GM21717 (cell line): ENCODE data around the gene CD34.
A peak's percentile ranks its signal among the peaks of the same experiment; 100 is the strongest.
"Not testable (repeated sequence)": the region's sequence is repeated elsewhere in the genome, so short reads cannot be mapped to it uniquely, and the experiment has no call there.

Experiments used
- ATAC-seq: cut with Tn5 transposase; IDR thresholded peaks from one replicate; pipeline ENCODE4 v1.9.1; 2021; ENCODE audit warnings: mild to moderate bottlenecking, moderate library complexity; ENCODE audit not compliant: unreplicated experiment

CD34 gene

DNA sequence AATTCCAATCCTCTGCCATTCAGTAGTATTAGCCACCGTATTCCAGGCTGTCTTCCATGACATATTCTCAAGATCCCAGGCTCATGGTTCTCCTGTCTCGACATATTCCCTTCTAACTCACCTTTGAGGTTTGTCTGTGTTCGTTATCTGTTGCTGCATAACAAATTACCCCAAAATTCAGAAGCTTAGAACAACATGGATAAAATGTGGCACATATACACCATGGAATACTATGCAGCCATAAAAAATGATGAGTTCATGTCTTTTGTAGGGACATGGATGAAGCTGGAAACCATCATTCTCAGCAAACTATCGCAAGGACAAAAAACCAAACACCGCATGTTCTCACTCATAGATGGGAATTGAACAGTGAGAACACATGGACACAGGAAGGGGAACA, 33.0 kb downstream of the CD34 start:
- not testable (repeated sequence) for ATAC-seq

DNA sequence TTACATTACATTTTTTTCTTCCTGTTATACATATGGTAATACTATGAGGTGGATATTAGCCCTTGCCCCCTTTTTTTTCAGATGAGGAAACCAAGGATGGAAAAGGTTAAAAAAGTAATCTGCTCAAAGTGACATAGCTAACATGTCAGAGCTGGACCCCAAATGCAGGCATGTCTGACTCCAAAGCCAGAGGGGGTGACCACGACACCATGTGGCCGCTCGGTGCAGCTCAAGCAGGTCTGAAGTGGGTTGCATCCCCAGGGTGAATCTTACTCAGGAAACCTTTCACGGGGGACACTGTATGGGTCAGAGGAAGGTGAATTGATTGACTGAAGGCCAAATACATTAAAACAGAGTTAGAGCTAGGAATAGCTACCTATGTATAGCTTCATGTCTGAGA, 34.8 kb downstream of the CD34 start:
- ATAC-seq = no peak

DNA sequence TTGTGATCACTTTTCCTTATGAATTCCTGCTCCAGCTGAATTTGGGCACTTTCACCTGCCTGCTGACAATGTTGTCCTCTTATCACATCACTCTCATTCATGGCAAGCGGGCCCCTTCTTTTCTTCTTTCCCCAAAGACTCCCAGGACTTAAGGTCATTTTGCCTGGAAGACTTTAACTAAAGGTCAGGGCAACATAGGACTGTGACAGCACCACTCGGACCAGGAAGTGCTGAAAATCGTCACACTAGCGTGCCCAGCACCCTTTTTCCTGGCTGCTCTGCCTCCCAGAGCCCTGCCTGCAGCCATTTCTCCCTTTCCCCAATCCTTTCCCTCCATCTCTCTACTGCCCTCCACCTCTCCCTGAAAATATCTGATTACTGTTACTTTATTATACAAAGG, 35.4 kb downstream of the CD34 start:
- no peak for ATAC-seq

DNA sequence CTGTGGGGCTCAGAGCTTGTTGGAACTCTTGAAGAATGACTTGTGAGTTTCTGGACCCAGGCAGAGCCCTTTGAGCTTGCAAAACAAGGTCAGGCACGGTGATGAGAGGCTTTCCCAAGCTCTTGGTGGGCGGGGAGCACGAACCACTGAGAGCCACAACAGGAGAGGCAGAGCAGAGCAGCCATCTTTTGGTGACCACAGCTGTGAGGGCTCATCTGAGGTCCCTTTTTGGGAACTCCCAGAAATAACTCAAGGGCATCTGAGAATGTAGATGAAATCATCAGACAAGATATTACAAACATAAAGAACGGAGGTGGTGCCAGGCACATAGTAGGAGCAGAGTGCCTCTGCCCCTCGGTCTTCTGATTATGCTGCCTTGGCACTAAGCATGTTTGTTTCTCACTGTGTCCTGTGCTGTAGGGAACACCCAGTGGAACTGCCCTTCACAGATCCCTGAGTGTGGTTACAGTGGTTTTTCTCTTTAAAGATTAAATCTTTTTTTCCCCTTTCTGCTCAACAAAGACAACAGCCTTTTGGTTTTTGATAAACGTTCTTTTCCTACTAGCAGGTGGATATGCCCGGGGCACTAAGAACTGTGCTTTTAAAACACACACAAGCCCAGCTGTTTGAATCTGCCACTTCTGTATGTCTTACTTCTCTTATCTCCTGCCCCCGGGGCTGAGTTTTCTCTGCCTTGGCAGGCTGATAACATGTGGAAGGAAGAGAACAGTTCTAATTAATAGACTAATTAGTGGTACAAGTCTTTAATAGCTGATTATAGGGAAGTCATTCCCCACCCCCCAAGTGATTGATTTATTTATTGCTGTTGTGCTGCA, 37.7 kb downstream of the CD34 start:
- no peak for ATAC-seq

DNA sequence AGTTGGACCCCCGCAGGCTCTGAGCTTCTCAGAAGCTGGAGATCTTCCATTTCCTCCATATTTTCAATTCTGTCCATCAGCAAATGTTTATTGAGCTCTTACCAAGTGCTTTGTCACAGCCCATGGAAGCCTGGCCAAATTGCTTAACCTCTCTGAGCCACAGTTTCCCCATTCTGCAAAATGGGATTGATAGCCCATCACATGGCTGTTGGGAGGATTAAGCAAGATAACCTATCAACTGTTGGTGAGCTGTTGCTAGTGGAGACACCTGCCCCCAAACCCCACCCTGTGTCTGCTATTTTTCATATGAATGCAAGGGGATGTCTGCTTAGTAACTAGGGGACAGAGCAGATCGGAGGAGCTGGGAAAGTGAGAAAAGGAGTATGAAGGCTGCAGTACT, 38.3 kb downstream of the CD34 start:
- ATAC-seq = no peak

DNA sequence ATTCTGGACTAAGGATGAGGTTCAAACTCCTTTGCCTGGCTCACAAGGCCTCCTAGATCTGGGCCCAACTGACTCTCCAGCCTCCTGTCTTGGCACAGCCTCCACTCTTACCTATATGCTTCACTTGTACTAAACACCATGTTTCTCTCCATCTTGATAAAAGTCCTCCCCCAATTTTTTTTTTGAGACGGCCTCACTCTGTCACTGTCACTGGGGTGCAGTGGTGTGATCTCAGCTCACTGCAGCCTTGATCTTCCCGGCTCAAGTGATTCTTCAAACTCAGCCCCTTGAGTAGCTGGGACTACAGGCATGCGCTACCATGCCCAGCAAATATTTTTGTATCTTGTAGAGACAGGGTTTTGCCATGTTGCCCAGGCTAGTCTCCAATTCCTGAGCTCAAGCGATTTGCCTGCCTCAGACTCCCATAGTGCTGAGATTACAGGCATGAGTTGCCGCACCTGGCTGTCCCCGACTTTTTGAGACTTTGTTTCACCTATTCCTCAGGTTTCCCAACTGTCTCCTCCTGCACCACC, 39.7 kb downstream of the CD34 start:
- ATAC-seq = no peak

DNA sequence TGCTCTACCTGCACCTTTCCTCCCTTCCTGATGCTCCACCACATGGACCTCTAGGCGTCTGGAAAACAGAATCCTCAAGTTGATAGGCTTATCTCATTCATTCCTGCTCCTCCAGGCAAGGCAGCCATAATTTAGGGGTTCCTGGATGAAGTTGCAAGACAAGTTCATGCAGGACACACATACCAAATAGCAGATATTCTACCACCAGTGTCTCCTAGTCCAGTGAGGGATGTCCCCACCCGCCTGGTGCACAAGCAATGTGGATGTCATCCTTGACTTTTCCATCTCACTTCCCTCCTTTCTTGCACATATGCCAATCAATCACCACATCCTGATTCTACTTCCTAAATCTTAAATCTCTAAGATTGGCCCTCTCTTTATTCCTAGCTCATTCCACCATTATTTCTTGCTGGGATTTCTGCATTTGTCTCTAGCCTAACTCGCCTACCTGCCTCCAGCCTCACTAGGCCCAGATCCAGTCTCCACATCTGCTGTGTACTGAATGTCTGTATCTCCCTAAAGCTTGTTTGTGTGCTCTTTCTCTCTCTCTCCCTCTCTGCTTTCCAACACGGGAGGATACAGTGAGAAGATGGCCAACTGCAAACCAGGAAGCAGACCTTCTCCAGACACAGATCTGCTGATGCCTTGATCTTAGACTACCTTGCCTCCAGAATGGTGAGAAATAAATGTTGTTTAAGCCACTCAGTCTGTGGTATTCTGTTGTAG, 40.5 kb downstream of the CD34 start:
- ATAC-seq = no peak

DNA sequence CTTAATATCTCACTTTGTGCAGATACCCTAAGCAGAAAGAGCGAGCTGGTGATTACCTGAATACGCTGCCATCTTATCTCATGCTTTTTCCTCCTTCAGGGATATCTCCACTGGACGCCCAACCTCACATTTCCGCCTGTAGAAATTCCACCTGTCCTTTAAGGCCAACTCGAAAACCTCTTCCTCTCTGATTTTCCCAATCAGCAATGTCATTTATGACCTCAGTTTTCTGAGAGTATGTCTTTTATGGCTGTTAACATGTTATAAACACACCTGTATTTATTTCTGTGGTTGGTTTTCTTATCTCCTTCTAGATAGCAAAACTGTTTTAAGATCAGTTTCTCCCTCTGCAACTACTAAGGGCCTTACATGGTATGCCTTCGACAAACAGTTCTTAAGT, 41.1 kb downstream of the CD34 start:
- ATAC-seq = no peak

DNA sequence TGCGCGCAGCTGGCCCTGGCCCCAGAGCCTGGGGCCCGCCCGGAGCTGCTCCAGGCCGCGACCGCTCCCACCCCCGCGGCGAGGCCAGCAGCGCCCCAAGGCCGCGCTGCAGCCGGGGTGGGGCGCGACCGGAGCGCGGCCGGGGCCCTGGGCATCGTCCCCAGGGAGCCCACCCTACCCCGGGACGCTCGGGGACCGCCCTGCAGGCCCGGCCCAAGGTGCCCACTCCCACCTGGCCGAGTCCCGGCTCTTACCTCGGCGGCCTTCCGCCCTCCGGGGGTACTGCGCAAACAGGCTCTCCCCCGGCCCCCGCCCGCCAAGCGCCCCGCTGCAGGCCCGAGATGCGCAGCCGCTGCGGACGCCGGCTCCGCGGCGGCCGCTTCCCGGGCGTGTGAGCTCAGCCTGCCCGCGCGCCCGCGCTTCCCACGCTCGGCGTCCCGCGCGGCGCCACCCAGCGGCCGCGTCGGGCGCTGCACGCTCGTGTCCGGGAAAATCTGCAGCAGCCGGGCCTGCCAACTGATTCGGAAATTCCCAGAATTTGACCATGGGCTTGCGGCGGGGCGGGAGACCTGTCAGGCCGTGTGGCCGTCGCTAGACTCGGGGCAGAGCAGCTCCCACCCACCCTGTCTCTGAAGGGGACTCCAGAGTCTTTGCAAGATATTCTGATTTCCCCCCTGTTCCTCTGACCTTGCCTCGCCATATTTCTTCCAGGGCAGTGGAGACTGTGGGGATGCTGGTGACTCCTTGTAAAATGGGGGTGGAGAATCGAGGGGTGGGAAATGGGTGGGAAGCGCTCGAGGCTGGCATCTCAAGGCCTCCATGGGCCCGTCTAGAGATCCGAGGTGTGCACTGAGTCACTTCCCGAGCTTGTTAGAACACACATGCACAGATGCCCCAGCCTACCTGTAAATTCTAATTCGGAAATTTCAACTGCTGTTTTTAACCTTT, 41.9 kb downstream of the CD34 start:
- peak; percentile 64 for ATAC-seq

DNA sequence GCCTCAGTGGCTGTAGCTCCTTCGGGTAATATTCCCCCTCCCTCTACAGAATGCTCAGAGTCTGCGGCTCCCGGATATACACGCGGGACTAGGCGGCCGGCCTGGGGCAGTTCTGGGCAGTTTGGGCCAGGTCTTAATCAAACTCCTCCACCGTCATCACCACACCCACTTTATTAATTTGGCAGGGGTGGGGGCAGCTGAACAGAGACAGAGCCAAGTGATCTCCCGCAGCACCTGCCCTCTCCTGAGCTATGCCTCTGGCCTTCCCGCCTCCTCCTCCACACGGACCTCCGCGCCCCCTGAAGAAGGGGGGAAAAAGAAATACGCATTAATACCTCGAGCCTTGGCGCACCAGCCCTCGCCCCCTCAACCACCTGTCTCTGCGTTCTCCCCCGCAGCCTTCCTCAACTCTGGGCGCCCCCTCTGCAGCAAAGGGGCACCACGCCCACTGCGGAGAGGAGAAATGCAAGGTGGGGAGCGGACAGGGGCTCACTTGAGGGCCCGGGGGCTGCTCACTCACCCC, 42.6 kb downstream of the CD34 start:
- no peak for ATAC-seq

DNA sequence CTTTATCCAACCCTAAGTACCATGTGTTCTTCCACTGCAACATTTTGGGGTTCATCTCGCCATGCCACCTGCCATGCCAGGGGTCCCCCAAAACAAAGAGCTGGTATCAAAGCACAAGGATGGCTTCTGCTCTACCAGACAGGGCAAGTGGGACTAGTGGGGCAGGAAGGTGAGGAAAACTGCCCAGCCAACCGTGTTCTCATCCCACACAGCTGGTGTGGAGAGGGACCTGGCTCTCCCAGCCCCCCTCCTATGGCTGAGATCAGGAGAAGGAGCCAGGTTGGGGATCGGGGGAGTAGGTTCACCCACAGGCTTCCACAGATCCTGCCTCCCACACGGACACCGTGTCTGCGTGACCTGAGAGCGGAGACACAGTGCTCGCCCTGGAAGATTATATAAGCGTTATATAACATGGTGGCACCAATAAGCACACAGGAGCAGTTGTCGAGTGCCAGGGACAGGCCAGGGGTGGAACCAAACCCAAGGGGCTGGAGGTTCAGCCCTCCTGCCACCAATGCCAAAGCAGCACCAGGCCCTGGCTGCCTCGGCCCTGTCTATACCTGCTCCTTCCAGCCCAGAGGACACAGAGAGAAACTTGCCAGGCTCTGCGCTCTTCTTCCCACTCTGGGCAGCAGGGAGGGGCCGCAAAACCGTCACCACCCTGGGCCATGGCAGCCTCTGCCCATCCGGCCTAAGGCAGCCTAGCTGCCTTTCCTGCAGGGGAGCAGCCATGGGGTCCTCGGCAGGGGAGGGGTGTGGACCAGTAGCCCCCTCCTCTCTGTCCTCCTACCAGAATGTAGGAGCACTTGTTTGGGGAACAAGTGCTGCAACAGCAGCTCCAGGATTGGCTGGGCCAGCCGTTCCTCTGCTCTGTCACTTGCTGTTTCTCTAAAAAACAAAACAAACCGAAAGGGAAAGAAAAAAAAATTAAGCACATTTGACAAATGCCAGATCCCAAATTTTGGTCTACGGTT, 43.5 kb downstream of the CD34 start:
- ATAC-seq = no peak

DNA sequence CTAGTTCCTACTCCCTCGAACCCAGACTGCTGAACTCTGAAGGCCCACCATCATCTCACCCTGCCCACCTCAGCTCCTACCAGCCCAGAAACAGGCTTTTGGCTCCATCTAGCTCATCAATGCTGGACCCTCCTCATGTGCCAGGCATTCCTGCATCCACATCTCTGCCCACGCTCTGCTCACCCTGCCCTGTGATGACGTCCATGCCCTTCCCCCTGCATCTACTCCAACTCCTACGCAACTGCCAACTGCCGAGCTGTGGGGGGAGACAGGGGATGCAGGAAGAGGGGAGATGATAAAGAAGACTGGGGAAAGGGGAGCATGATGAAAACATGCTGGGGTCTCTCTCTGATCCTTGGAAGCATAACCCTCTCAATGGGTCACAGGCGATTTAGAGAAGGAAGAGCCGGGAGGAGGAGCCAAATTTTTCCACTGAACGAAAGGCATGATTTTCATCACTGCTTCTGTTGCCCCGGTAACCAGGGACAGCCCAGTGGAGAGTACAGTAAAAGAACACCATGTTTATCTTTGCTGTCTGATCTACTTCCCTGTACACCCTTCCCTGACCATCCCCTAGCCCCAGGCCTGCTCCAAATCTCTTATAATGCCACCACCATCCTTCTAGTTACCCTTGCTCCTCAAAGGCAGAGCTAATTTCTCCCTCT, 44.3 kb downstream of the CD34 start:
- ATAC-seq = no peak

DNA sequence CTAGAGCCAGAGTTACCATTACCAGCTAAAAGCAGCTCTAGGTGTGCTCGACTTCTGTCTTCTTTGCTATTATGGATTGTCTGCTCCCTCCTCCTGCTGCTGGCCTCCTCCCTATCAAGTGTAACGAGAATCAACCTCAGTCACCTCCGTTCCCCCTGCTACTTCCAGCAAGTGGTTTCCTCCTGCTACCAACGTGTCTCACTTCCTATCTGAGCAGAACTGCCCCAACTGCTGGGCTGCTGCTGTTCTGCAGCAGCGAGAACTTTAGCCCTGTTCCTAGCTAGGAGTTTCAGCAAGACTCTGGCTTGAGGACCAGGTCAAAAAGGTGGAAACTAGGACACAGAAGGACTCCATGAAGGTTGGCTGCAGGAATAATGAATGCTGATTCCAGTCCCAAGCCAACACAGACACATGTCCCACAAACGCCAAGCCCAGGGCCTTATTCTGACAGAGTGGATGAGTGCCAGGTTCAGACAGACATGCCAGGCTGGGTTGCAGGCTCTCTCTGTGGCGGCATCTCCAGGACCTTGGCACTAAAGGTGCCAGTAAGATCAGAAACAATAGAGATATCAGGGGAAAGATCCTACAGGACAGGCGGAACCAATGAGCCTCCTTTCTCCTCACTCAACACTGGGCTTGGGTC, 46.9 kb downstream of the CD34 start:
- ATAC-seq = no peak

DNA sequence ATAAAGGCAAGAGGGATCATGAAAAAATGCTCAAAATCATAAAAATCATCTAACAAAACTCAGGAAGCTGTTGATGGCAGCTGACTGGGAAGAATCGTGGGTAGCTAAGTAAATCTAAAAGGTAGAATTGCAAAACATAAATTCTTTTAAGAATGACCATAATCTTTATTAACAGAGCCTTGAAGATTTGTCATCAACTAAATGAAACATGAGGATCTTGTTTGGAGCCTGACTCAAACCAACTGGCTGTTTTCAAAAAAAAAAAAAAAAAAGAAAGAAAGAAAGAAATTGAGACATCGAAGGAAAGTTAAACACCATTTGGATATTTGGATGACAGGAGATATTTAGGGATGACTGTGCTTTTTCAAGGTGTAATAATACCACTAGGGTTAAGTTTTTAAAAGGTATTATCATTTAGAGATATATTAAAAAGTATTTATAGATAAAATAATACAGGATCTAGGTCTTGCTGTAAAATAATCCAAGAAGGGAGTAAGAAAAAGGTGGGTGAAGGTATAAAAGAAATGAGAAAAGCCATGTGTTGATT, 48.6 kb downstream of the CD34 start:
- no peak for ATAC-seq

DNA sequence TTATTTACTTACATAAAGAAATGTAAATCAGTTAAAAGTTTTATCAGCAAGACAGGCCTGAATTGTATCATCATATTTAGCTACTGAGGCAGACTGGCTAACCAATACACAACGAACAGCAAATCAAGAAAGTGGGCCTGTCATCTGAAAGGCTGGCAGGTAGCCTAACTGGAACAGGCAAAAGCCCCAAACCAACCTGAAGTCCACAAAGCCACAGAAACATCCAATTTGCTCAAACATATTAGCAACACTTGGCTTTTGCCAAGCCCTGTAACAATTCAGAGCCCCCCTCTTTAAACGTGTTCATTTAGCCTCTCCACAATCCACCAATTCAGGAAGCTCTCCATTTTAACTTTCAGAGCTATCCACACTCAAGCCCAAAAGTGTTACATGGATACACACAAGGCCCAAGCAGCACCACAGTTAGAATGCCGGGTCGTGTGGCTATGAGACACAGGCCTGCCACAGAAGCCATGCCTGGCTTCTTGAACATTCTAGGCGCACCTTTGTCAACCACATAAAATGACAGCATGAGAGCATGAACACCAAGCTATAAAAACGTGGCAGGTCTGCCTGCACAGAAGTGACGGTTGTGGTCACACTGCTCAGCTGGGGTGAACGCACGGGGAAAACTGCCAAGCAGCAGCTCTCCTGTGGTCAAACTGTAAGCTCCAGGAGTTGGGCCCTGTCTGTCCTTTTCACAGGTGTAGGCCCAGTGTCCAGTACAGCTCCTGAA, 49.3 kb downstream of the CD34 start:
- no peak for ATAC-seq

DNA sequence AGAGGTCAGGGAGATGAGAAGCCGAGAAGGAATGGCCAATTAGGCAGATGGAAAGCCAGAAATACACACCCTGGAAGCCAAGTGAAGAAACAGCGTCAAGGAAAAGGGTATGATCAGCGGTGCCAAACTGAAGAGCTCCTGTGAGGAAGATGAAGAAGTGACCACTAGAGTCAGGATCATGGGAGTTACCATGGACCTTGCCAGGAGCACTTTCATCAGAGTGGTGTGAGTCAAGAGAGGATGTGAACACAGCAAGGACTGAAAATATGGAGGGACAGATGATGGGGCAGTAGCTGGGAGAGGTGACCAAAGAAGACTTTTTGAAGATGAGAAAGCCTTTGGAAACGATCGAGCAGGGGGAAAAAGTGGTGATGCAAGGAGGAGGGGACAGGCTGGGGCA, 50.4 kb downstream of the CD34 start:
- no peak for ATAC-seq

DNA sequence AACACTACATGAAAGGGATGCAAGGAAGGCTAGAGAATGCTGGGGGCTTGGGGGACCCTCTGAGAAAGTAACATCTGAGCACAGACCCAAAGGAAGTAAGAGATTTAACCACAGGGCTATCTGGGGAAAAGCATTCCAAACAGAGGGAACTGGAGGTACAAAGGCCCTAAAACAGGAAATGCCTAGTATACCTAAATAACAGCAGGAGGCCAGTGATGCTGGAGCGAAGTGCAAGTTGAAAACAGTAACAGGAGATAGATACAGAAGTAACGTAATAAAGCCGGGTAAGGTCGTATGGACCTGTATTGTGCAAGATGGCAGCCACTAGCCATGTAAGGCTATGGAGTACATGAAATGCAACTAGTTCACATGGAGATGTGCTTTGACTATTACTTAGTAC, 52.1 kb downstream of the CD34 start:
- ATAC-seq = no peak

DNA sequence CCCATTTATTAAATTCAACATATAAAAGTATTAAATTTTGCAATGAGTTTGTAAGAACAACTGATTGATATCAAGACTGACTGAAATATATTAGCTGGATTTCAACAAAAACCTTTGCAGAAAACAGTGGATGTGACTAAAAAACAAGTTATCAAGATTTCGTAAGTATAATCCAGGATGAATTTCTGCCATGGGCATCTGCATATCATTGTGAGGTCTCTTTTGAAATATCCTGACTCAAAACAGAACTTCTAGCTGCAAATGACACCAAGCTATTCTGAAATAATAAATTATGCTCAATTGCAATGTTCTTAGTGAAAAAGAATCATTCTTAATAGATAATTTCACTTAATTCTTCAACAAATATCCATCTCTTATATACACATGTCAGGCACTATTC, 52.6 kb downstream of the CD34 start:
- ATAC-seq = no peak
